HCT116 (cell line): Measurements from ENCODE around the gene NR6A1.
A peak's percentile ranks its signal among the peaks of the same experiment; 100 is the strongest.

Experiments used
- EZH2 ChIP-seq: fragments of 200-600 bp; sonication (generic); IDR thresholded peaks from 2 replicates; pipeline ENCODE4 v1.6.1; 2017; ENCODE audit warnings: antibody characterized with exemption, mixed run types
- FOSL1 ChIP-seq: IDR thresholded peaks from 2 replicates; pipeline ENCODE4 v1.6.1; 2012; ENCODE audit warnings: low read depth
- POLR2A ChIP-seq: IDR thresholded peaks from 2 replicates; pipeline ENCODE4 v1.7.0; 2011; ENCODE audit warnings: borderline replicate concordance; ENCODE audit not compliant: insufficient read depth, insufficient read length; ENCODE audit errors: extremely low read depth
- POLR2AphosphoS5 ChIP-seq: IDR thresholded peaks from 2 replicates; pipeline ENCODE4 v1.6.1; 2011; ENCODE audit warnings: mild to moderate bottlenecking, low read depth, low read length, moderate library complexity
- SIN3A ChIP-seq: IDR thresholded peaks from 2 replicates; pipeline ENCODE4 v1.6.1; 2012; ENCODE audit warnings: low read depth
- SP1 ChIP-seq: IDR thresholded peaks from 2 replicates; pipeline ENCODE4 v1.6.1; 2012; ENCODE audit warnings: low read depth
- YY1 ChIP-seq: IDR thresholded peaks from 2 replicates; pipeline ENCODE4 v1.6.1; 2011; ENCODE audit warnings: low read length, low read depth, moderate library complexity, mild to moderate bottlenecking; ENCODE audit not compliant: insufficient replicate concordance; ENCODE audit errors: extremely low read depth
- TF ChIP-seq, protein P1 (sequence below), 3 experiments: fragments of 200-600 bp in 1 of 3; sonication (generic) in 1 of 3; IDR thresholded peaks in 2 of 3; conservative IDR thresholded peaks in 1 of 3; 2 replicates each; pipeline ENCODE4 v1.5.1; 2012 to 2017; ENCODE audit warnings: low read depth in 2 of 3, low read length in 2 of 3, antibody characterized with exemption in 1 of 3, borderline replicate concordance in 1 of 3, control low read depth in 1 of 3, mild to moderate bottlenecking in 1 of 3, mixed read lengths in 1 of 3, mixed run types in 1 of 3, moderate library complexity in 1 of 3; ENCODE audit not compliant: insufficient read depth in 1 of 3
- TF ChIP-seq, protein P2 (sequence below): IDR thresholded peaks from 2 replicates; pipeline ENCODE4 v1.6.1; 2012

DNA sequence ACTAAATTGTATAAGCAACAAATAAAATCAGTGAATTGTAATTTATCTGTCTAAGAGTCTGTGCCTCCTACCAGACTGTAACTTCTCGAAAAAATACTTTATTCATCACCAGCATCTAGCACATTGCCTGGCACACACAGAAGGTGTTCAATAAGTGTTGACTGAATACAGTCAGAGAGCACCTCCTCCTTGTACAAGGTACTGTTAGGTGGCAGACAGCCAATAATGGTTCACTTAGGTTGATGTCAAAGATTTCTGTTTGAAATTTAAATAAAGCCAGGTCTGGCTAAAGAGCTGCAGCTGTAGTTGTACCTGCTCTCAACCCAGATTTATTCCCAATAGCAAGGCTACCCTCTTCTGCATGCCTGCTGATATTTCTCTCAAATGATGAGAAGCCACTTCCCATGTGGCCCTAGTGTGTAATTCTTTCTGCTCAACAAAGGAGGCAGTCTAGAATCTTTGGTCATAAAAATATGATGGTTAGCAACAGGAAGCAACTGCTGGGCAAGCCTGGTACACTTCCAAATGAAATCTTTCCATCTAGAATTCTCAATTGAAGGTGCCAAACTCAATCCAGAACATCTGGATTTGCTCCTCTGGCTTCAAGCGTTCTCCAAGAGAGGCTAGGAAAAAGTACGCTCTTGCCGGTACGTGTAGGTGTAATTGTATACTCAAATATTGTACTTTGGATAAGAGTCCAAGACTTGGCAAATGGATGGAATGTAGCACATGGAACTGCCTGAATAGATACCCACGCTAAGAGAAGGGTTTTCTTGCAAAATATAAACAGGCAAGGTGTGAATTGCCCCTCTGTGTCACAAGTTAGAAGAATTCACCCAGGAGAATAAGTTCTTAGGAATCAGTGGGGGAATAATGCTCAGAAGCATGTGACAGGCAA lies 95.6 kb downstream of the NR6A1 start:
- TF ChIP-seq POLR2A (no peak), EZH2 (no peak), SP1 (no peak), YY1 (no peak), FOSL1 (no peak), POLR2AphosphoS5 (no peak), SIN3A (no peak)
- TF ChIP-seq, protein P1, sequence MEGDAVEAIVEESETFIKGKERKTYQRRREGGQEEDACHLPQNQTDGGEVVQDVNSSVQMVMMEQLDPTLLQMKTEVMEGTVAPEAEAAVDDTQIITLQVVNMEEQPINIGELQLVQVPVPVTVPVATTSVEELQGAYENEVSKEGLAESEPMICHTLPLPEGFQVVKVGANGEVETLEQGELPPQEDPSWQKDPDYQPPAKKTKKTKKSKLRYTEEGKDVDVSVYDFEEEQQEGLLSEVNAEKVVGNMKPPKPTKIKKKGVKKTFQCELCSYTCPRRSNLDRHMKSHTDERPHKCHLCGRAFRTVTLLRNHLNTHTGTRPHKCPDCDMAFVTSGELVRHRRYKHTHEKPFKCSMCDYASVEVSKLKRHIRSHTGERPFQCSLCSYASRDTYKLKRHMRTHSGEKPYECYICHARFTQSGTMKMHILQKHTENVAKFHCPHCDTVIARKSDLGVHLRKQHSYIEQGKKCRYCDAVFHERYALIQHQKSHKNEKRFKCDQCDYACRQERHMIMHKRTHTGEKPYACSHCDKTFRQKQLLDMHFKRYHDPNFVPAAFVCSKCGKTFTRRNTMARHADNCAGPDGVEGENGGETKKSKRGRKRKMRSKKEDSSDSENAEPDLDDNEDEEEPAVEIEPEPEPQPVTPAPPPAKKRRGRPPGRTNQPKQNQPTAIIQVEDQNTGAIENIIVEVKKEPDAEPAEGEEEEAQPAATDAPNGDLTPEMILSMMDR (IDR thresholded peaks at IDR 0.05 in 2 of 3, conservative IDR thresholded peaks at IDR 0.05 in 1 of 3; ENCODE audit: borderline replicate concordance in 1 of 3, insufficient read depth in 1 of 3, low read depth in 2 of 3, low read length in 2 of 3): peak in 1 of 3 experiments; percentile 31; a peak in 1 of 6 replicates
- TF ChIP-seq, protein P2, sequence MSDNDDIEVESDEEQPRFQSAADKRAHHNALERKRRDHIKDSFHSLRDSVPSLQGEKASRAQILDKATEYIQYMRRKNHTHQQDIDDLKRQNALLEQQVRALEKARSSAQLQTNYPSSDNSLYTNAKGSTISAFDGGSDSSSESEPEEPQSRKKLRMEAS: no peak
